ENCODE measurements around the gene LCE1B. TPM values are rescaled to one million over a fixed set of nuclear protein-coding genes. Genes with fewer than 3 reads are reported as not detected.

LCE1B gene
- total RNA-seq, 1 experiment from 2014 or later, result not detected

GRCh38 chr1:152768847-152769533, 42.8 kb upstream of the LCE1B start:
- CTCF ChIA-PET, result no interaction called here
- no peak for TF ChIP-seq ATF2 (CRISPR knock-in tag; IDR thresholded peaks at IDR 0.05; ENCODE audit: borderline replicate concordance, low read depth)
- TF ChIP-seq TP53 (CRISPR knock-in tag; IDR thresholded peaks at IDR 0.05), result no peak
- no peak for TF ChIP-seq AFF4 (CRISPR knock-in tag; IDR thresholded peaks at IDR 0.05; ENCODE audit: borderline replicate concordance)
- TF ChIP-seq MLX (CRISPR knock-in tag; IDR thresholded peaks at IDR 0.05), result no peak
- TF ChIP-seq ZNF396 (CRISPR knock-in tag; IDR thresholded peaks at IDR 0.05; ENCODE audit: borderline replicate concordance), result no peak
- H3K36me3 Mint-ChIP-seq, result peaks cover 68% of the 10 kb centered on the region

DNA sequence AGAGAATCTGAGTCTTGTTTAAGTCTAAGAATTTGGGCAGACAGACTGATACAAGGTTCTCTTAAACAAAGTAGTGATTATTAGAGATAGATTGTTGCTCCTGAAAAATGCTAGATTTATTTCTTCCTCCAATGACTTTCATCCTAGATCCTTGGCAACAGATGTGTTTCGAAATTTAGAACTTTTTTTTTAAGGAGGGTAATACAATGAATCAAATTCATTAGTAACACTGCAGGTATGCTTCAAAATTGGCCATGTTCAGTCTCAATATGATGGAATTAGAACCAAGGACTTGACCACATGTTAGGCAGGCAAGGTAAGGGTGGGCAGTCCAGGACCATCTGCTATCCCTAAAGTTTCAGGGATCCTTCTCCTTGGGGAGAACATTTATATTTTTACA, 41.4 kb upstream of the LCE1B start:
- ChIA-PET CTCF (no interaction called here), POLR2A (no interaction called here)
- ATAC-seq (no peak), DNase-seq (ENCODE audit: low spot score) (no peak)
- H3K27ac Mint-ChIP-seq, result no peak overlapping the region
- no peaks in the 10 kb centered on the region for H3K4me1 Mint-ChIP-seq
- H3K27me3 Mint-ChIP-seq (ENCODE audit: low read depth), result peaks cover 6% of the 10 kb centered on the region
- no peak overlapping the region for H3K4me3 Mint-ChIP-seq
- peaks cover 89% of the 10 kb centered on the region for H3K9me3 Mint-ChIP-seq
- peaks cover 76% of the 10 kb centered on the region for H3K36me3 Mint-ChIP-seq
- TF ChIP-seq, protein P1, sequence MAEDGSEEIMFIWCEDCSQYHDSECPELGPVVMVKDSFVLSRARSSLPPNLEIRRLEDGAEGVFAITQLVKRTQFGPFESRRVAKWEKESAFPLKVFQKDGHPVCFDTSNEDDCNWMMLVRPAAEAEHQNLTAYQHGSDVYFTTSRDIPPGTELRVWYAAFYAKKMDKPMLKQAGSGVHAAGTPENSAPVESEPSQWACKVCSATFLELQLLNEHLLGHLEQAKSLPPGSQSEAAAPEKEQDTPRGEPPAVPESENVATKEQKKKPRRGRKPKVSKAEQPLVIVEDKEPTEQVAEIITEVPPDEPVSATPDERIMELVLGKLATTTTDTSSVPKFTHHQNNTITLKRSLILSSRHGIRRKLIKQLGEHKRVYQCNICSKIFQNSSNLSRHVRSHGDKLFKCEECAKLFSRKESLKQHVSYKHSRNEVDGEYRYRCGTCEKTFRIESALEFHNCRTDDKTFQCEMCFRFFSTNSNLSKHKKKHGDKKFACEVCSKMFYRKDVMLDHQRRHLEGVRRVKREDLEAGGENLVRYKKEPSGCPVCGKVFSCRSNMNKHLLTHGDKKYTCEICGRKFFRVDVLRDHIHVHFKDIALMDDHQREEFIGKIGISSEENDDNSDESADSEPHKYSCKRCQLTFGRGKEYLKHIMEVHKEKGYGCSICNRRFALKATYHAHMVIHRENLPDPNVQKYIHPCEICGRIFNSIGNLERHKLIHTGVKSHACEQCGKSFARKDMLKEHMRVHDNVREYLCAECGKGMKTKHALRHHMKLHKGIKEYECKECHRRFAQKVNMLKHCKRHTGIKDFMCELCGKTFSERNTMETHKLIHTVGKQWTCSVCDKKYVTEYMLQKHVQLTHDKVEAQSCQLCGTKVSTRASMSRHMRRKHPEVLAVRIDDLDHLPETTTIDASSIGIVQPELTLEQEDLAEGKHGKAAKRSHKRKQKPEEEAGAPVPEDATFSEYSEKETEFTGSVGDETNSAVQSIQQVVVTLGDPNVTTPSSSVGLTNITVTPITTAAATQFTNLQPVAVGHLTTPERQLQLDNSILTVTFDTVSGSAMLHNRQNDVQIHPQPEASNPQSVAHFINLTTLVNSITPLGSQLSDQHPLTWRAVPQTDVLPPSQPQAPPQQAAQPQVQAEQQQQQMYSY (CRISPR knock-in tag; IDR thresholded peaks at IDR 0.05), result no peak
- no peak for TF ChIP-seq E2F1 (CRISPR knock-in tag; IDR thresholded peaks at IDR 0.05)
- TF ChIP-seq TCF7 (CRISPR knock-in tag; IDR thresholded peaks at IDR 0.05; ENCODE audit: low read depth), result no peak
- TF ChIP-seq AFF4 (CRISPR knock-in tag; IDR thresholded peaks at IDR 0.05; ENCODE audit: borderline replicate concordance), result no peak
- TF ChIP-seq NFE2L1 (CRISPR knock-in tag; IDR thresholded peaks at IDR 0.05), result no peak
- TF ChIP-seq ZNF281 (CRISPR knock-in tag; IDR thresholded peaks at IDR 0.05), result no peak
- TF ChIP-seq FOXP4 (CRISPR knock-in tag; IDR thresholded peaks at IDR 0.05), result no peak
- no peak for TF ChIP-seq ZNF423 (CRISPR knock-in tag; IDR thresholded peaks at IDR 0.05)
- no peak for TF ChIP-seq ZNF121 (CRISPR knock-in tag; IDR thresholded peaks at IDR 0.05)

More at GRCh38 chr1:152768847-152769533, 42.8 kb upstream of the LCE1B start:
- peaks cover 6% of the 10 kb centered on the region; the same call in 1 of the 2 replicates for H3K27me3 Mint-ChIP-seq (ENCODE audit: low read depth)
- H3K27ac Mint-ChIP-seq, result no peak overlapping the region
- no peaks in the 10 kb centered on the region for H3K4me1 Mint-ChIP-seq
- POLR2A ChIA-PET, result no interaction called here
- DNase-seq (ENCODE audit: low spot score), result no peak
- no peak overlapping the region for H3K4me3 Mint-ChIP-seq
- H3K9me3 Mint-ChIP-seq, result peaks cover 85% of the 10 kb centered on the region
- ATAC-seq, result no peak
